ENCODE data around the gene DAB1.

Gene DAB1

DNA sequence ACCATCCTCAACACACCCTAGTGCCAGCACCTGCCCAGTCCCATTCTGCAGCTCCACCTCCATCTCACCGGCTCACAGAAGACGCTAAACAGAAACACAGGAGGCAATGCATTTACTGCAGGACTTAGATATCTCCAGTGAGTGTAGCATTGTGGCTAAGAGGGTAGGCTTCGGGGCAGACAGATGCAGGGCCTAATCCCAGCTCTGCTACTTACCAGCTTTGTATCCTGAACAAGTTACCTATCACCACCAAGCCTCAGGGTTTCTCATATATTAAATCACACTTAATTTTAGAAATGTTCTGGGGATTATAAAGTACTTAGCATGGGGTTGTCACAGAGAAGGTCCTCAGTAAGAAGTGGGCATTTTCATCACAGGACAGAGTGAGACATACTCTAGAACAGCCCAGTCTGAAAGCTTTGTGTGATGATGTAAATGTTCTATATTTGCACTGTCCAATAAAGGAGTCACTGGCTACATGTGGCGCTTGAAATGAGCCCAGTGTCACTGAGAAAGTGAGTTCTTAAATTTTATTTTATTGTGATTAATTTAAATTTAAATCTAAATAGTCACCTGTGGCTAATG lies 308.7 kb downstream of the DAB1 start:
- DNase-seq (ENCODE audit: low read depth), result no peak
- no peak overlapping the region for H3K4me3 ChIP-seq (ENCODE audit: low read length)
- TF ChIP-seq, protein P1, sequence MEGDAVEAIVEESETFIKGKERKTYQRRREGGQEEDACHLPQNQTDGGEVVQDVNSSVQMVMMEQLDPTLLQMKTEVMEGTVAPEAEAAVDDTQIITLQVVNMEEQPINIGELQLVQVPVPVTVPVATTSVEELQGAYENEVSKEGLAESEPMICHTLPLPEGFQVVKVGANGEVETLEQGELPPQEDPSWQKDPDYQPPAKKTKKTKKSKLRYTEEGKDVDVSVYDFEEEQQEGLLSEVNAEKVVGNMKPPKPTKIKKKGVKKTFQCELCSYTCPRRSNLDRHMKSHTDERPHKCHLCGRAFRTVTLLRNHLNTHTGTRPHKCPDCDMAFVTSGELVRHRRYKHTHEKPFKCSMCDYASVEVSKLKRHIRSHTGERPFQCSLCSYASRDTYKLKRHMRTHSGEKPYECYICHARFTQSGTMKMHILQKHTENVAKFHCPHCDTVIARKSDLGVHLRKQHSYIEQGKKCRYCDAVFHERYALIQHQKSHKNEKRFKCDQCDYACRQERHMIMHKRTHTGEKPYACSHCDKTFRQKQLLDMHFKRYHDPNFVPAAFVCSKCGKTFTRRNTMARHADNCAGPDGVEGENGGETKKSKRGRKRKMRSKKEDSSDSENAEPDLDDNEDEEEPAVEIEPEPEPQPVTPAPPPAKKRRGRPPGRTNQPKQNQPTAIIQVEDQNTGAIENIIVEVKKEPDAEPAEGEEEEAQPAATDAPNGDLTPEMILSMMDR (conservative IDR thresholded peaks at IDR 0.05; ENCODE audit: low read depth, low read length), result no peak

DNA sequence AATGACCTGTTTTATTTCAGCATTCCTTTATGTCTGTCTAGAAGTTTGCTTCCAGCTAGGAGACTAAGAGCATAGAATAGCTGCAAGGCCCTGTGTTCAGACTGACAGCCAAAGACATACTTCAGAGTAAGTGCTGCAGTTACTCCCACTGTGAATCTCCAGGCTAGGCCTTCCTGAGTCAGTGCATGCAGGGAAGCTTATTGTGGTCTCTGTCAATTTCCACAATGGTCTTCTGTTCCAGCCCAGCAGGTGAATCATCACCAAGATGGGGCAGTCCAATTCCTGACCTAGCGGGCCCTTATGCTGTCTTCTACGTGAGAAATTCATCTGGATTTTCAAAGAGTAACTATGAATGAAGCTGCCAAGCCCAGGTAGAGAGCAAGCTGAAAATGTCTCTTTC lies 311.7 kb downstream of the DAB1 start:
- no peak for DNase-seq (ENCODE audit: low read depth)
- H3K4me3 ChIP-seq (ENCODE audit: low read length), result no peak overlapping the region
- TF ChIP-seq, protein P1 (conservative IDR thresholded peaks at IDR 0.05; ENCODE audit: low read depth, low read length), result no peak

DNA sequence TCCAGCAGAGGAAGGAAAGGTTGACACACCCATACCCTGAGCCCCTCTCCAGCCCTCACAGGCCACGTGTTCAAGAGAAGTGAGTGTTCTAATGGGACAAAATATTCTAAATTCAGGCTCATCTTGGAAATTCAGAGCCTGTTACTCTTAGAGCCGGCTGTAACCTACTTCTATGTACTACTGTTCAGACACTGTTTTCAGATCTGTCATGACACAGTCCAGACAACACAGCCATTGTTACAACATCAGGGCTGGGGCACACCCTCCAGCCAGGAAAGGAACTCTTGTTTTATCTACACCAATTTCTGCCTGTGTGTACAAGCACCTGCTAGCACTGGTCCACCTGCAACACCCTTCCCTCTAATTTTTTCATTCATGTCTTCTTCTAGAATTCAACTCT lies 312.7 kb downstream of the DAB1 start:
- no peak overlapping the region for H3K4me3 ChIP-seq (ENCODE audit: low read length)
- TF ChIP-seq, protein P1 (conservative IDR thresholded peaks at IDR 0.05; ENCODE audit: low read depth, low read length), result no peak
- no peak for DNase-seq (ENCODE audit: low read depth)

DNA sequence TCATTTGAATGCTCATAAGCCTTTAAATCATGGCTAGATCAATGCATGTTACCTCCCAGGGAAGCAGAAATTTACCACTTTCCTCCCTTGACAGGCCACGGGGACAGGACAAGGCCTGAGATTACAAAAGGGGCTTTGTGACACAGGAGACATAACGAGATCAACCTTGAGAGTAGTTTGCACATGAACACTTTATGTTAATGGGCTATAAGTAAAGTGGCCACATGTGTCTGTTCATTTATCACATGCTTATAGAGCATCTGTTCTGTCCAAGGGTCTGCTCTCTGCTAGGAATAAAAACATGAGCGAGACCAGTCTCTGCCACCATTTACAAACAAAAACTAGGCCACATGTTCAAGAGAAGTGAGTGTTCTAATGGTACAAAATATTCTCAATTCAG lies 314.0 kb downstream of the DAB1 start:
- DNase-seq (ENCODE audit: low read depth), result no peak
- TF ChIP-seq, protein P1 (conservative IDR thresholded peaks at IDR 0.05; ENCODE audit: low read depth, low read length), result no peak

DNA sequence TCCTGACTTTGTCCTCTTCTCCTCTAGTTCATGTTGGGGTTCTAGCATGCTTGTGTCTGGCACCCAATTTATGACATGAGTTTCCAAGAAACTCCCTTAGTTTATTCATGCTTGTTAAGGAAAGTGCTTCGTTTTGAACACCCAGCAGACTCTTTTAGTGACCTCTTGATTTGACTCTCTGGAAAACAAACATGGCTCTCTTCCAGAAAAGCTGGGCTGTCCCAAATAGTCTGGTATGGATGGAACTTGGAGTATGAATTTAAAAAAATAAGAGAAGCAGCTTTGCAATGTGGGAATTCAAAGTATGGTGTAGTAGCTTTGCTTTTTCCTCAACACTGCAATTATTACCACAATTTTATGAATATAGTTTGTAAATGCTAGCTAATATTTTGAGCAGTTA lies 314.6 kb downstream of the DAB1 start:
- no peak for DNase-seq (ENCODE audit: low read depth)
- TF ChIP-seq, protein P1 (conservative IDR thresholded peaks at IDR 0.05; ENCODE audit: low read depth, low read length), result no peak
- no peak overlapping the region for H3K4me3 ChIP-seq (ENCODE audit: low read length)

More for the DNA sequence above, 314.0 kb downstream of the DAB1 start:
- no peak overlapping the region for H3K4me3 ChIP-seq (ENCODE audit: low read length)

DNA sequence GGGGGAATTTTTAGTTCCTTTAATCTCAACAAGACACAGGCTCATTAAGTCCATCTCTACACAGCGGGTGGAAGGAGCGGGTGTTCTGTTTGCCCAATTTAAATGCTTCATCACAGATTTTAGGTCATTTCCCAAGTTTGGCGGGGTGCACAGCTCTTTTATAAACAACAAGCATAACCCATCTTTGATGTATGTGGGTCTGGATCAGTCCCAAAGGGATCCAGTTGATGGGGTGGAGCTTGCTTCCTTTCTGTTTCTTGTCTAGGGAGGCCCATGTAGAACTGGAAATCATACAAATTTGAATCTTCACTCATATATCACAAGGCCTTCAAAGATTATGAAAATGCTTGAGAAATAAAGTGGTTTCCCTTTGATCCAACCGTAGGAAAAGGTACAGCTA lies 317.6 kb downstream of the DAB1 start:
- TF ChIP-seq, protein P1 (conservative IDR thresholded peaks at IDR 0.05; ENCODE audit: low read depth, low read length), result no peak

DNA sequence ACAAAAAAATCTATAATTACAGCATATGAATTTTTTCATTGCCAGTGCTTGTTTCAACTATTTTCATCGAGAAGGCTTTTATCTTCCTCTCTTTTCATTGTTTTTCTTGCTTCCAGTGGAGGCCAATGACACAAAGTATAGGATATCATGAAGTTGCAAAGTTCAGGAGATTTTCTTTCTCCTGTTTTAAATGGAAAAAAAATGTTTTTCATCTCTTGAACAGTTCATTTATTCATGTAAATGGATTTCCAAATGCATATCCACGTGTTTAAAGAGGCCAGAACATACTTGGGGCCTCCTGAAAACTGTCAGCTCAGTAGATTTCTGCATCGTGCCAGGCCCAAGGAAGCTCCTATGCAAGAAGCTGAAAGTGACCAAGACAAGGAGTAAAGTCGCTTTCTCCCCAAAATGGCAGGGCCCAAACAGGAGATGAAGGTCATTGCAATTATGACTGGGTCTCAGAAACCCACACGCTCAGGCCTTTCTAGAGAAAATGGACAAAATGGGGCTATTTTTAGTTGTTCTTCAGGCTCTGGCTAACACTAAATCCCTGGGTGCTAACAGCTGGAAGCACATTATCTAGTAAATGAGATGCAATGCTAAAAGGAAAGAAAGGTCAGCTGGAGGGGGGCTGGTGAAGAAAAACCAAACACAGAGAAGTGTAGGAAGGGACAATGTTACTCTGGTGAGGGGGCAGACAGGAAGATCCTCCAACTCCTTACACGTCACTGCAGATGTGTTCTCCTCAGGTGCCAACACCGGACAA lies 321.1 kb downstream of the DAB1 start:
- no peak for DNase-seq (ENCODE audit: low read depth)
- TF ChIP-seq, protein P1 (conservative IDR thresholded peaks at IDR 0.05; ENCODE audit: low read depth, low read length), result no peak
- no peak overlapping the region for H3K4me3 ChIP-seq (ENCODE audit: low read length)

More for the DNA sequence above, 317.6 kb downstream of the DAB1 start:
- H3K4me3 ChIP-seq (ENCODE audit: low read length), result no peak overlapping the region
- no peak for DNase-seq (ENCODE audit: low read depth)

Measured in retinal pigment epithelial cell (primary cell).